HEK293T (cell line): ENCODE measurements around the gene CDC40.

ENCODE experiments used
- CTCF ChIA-PET: fragments of 350-600 bp; formaldehyde crosslinking; extraction: SDS; loops from one replicate; lab custom pipeline; 2021; ENCODE audit warnings: antibody characterized with exemption, inconsistent platforms; lab: Yijun Ruan, JAX
- POLR2A ChIA-PET: fragments of 350-600 bp; formaldehyde crosslinking; extraction: SDS; loops from one replicate; lab custom pipeline; 2020; ENCODE audit warnings: antibody characterized with exemption, inconsistent platforms; lab: Yijun Ruan, JAX
- DNase-seq: peaks from one replicate; pipeline ENCODE4 v3.0.0; 2012; ENCODE audit warnings: mixed read lengths; ENCODE audit errors: extremely low spot score
- ARNT ChIP-seq: fragments of 450-650 bp; IDR thresholded peaks from 2 replicates; pipeline ENCODE4 v1.6.1; 2017; ENCODE audit warnings: mild to moderate bottlenecking
- BHLHE40 ChIP-seq: fragments of 450-650 bp; IDR thresholded peaks from 2 replicates; pipeline ENCODE4 v1.6.1; 2016; ENCODE audit warnings: mild to moderate bottlenecking, moderate library complexity, borderline replicate concordance
- CTBP1 ChIP-seq: fragments of 450-650 bp; IDR thresholded peaks from 2 replicates; pipeline ENCODE4 v1.6.1; 2016; ENCODE audit warnings: borderline replicate concordance
- ELF4 ChIP-seq: fragments of 450-650 bp; IDR thresholded peaks from 2 replicates; pipeline ENCODE4 v1.6.1; 2017; ENCODE audit warnings: antibody characterized with exemption
- FOXA1 ChIP-seq: fragments of 450-650 bp; IDR thresholded peaks from 2 replicates; pipeline ENCODE4 v1.6.1; 2016; ENCODE audit warnings: mild to moderate bottlenecking
- FOXK2 ChIP-seq: fragments of 450-650 bp; IDR thresholded peaks from 2 replicates; pipeline ENCODE4 v1.6.1; 2016; ENCODE audit warnings: mild to moderate bottlenecking
- FOXM1 ChIP-seq: fragments of 450-650 bp; IDR thresholded peaks from 2 replicates; pipeline ENCODE4 v1.6.1; 2017; ENCODE audit warnings: mild to moderate bottlenecking, borderline replicate concordance
- HDGF ChIP-seq: fragments of 450-650 bp; IDR thresholded peaks from 2 replicates; pipeline ENCODE4 v1.6.1; 2017; ENCODE audit warnings: antibody characterized with exemption, borderline replicate concordance
- L3MBTL2 ChIP-seq: fragments of 450-650 bp; conservative IDR thresholded peaks from 2 replicates; pipeline ENCODE4 v1.6.1; 2016; ENCODE audit warnings: mild to moderate bottlenecking
- LEF1 ChIP-seq: fragments of 450-650 bp; IDR thresholded peaks from 2 replicates; pipeline ENCODE4 v1.6.1; 2017; ENCODE audit warnings: mild to moderate bottlenecking, borderline replicate concordance
- NFRKB ChIP-seq: fragments of 450-650 bp; IDR thresholded peaks from 2 replicates; pipeline ENCODE4 v1.6.1; 2016; ENCODE audit warnings: mild to moderate bottlenecking, moderate library complexity
- SP1 ChIP-seq: fragments of 450-650 bp; IDR thresholded peaks from 2 replicates; pipeline ENCODE4 v1.6.1; 2017
- SUZ12 ChIP-seq: fragments of 450-650 bp; IDR thresholded peaks from 2 replicates; pipeline ENCODE4 v1.6.1; 2016; ENCODE audit warnings: mild to moderate bottlenecking
- TARDBP ChIP-seq: fragments of 450-650 bp; IDR thresholded peaks from 2 replicates; pipeline ENCODE4 v1.6.1; 2016
- ZNF384 ChIP-seq: fragments of 450-650 bp; IDR thresholded peaks from 2 replicates; pipeline ENCODE4 v1.6.1; 2016
- TF ChIP-seq, protein P1 (sequence below): fragments of 450-650 bp; IDR thresholded peaks from 2 replicates; pipeline ENCODE4 v1.6.1; 2016

CDC40 gene

DNA sequence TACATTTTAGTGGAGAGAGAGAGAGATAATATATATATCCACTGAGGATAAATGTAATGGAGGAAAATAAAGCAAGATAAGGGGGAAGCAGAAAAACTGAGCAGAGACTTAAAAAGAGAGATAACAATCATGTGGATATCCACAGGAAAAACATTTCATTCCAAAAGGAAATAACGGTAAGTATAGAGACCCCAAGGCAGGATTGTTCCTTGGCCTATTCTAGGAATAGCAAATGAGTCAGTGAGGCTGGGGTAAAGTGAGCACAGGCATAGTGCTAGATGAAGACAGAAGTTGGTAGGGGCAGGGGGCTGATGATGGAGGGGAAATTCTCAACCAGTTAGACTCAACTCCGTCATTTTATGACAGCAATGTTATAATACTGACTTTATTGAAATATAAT, 11.2 kb downstream of the CDC40 start:
- ChIA-PET CTCF (no interaction called here), POLR2A (no interaction called here)

GRCh38 chr6:110195639-110196038, 15.4 kb downstream of the CDC40 start:
- no peak for DNase-seq
- no peak for TF ChIP-seq TARDBP
- no peak for TF ChIP-seq CTBP1
- CTCF ChIA-PET: no interaction called here
- POLR2A ChIA-PET: interaction anchor here (1.1 kb wide), 1 partner anchor 16 kb away, joined by 3 read pairs; the partner anchor contains the start of gene WASF1

More for the DNA sequence above, 11.2 kb downstream of the CDC40 start:
- TF ChIP-seq ARNT (no peak), LEF1 (no peak), ZNF384 (no peak), SP1 (no peak), HDGF (no peak), SUZ12 (no peak), FOXM1 (no peak), ELF4 (no peak), L3MBTL2 (no peak), FOXA1 (no peak), FOXK2 (no peak), BHLHE40 (no peak), NFRKB (no peak)
- TF ChIP-seq, protein P1, sequence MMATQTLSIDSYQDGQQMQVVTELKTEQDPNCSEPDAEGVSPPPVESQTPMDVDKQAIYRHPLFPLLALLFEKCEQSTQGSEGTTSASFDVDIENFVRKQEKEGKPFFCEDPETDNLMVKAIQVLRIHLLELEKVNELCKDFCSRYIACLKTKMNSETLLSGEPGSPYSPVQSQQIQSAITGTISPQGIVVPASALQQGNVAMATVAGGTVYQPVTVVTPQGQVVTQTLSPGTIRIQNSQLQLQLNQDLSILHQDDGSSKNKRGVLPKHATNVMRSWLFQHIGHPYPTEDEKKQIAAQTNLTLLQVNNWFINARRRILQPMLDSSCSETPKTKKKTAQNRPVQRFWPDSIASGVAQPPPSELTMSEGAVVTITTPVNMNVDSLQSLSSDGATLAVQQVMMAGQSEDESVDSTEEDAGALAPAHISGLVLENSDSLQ: no peak
- no peak for DNase-seq

GRCh38 chr6:110196874-110197273, 16.6 kb downstream of the CDC40 start:
- no peak for TF ChIP-seq L3MBTL2
- TF ChIP-seq FOXK2: no peak
- no peak for TF ChIP-seq SP1
- no peak for TF ChIP-seq TARDBP
- TF ChIP-seq CTBP1: no peak
- TF ChIP-seq, protein P1: no peak
- no peak for TF ChIP-seq ZNF384
- no peak for TF ChIP-seq SUZ12
- no peak for TF ChIP-seq ELF4
- TF ChIP-seq ARNT: no peak
- no peak for TF ChIP-seq FOXA1
- TF ChIP-seq NFRKB: no peak
- TF ChIP-seq HDGF: no peak
- TF ChIP-seq FOXM1: no peak
- no peak for TF ChIP-seq LEF1
- no peak for TF ChIP-seq BHLHE40
- POLR2A ChIA-PET: interaction anchor here (1.3 kb wide), 1 partner anchor 17 kb away, joined by 3 read pairs; the partner anchor contains the start of genes CDC40 and WASF1
- DNase-seq: no peak
- CTCF ChIA-PET: no interaction called here

- ChIA-PET POLR2A (no interaction called here), CTCF (no interaction called here)
- DNase-seq: no peak
- TF ChIP-seq TARDBP (no peak), SP1 (no peak), SUZ12 (no peak), ARNT (no peak), FOXK2 (no peak), NFRKB (no peak), ZNF384 (no peak), BHLHE40 (no peak), ELF4 (no peak), L3MBTL2 (no peak), CTBP1 (no peak), LEF1 (no peak), HDGF (no peak), FOXM1 (no peak), FOXA1 (no peak)
- TF ChIP-seq, protein P1: no peak
These were observed 18.3 kb downstream of the CDC40 start for GRCh38 chr6:110198561-110198960.

GRCh38 chr6:110201151-110201884, 21.1 kb downstream of the CDC40 start:
- no peak for DNase-seq
- TF ChIP-seq NFRKB (no peak), BHLHE40 (no peak), SUZ12 (no peak), ELF4 (no peak), FOXM1 (no peak), TARDBP (no peak), L3MBTL2 (no peak), FOXK2 (no peak), SP1 (no peak), ARNT (no peak), FOXA1 (no peak), HDGF (no peak)
- TF ChIP-seq, protein P1: no peak
- ChIA-PET CTCF (interaction anchor here (0.6 kb wide), 1 partner anchor 14 kb away, joined by 5 read pairs; no protein-coding TSS in a partner anchor), POLR2A (interaction anchor here (1.0 kb wide), 1 partner anchor 22 kb away, joined by 5 read pairs; the partner anchor contains the start of gene WASF1)
